ENCODE results near the gene CISH.

CISH gene

GRCh38 chr3:50568947-50569749 lies 42.4 kb downstream of the CISH start, which contains the start of gene HEMK1:
TSS of gene HEMK1 (plus strand) at chr3:50569522. CDS start at chr3:50571105, 1,583 bp downstream.
- peak; percentile 11 to 23 for DNase-seq

GRCh38 chr3:50567386-50568167 lies 44.0 kb downstream of the CISH start, which contains the start of gene C3orf18:
TSS of gene C3orf18 (minus strand) at chr3:50567747. CDS start at chr3:50565699, 2,048 bp downstream.
- DNase-seq: peak; percentile 6 to 82

GRCh38 chr3:50567011-50567385 lies 44.6 kb downstream of the CISH start:
- DNase-seq: no peak

GRCh38 chr3:50564321-50564720 lies 47.3 kb downstream of the CISH start:
- DNase-seq: no peak

GRCh38 chr3:50563867-50564266 lies 47.7 kb downstream of the CISH start:
- peak; percentile 80 to 83 for DNase-seq

GRCh38 chr3:50562861-50563260 lies 48.7 kb downstream of the CISH start:
- DNase-seq: no peak

GRCh38 chr3:50559702-50560101 lies 51.9 kb downstream of the CISH start:
- no peak for DNase-seq

- DNase-seq: no peak
Measured at GRCh38 chr3:50557915-50558314, 53.7 kb downstream of the CISH start.

- no peak for DNase-seq
Measured at GRCh38 chr3:50557106-50557505, 54.5 kb downstream of the CISH start.
